ENCODE measurements around the gene DHH. TPM values are rescaled to one million over a fixed set of nuclear protein-coding genes. Genes with fewer than 3 reads are reported as not detected.
A peak's percentile ranks its signal among the peaks of the same experiment; 100 is the strongest.

The DHH gene
- polyA plus RNA-seq, 4 donors, result 0.15 to 2.3 TPM; not detected in 2

DNA sequence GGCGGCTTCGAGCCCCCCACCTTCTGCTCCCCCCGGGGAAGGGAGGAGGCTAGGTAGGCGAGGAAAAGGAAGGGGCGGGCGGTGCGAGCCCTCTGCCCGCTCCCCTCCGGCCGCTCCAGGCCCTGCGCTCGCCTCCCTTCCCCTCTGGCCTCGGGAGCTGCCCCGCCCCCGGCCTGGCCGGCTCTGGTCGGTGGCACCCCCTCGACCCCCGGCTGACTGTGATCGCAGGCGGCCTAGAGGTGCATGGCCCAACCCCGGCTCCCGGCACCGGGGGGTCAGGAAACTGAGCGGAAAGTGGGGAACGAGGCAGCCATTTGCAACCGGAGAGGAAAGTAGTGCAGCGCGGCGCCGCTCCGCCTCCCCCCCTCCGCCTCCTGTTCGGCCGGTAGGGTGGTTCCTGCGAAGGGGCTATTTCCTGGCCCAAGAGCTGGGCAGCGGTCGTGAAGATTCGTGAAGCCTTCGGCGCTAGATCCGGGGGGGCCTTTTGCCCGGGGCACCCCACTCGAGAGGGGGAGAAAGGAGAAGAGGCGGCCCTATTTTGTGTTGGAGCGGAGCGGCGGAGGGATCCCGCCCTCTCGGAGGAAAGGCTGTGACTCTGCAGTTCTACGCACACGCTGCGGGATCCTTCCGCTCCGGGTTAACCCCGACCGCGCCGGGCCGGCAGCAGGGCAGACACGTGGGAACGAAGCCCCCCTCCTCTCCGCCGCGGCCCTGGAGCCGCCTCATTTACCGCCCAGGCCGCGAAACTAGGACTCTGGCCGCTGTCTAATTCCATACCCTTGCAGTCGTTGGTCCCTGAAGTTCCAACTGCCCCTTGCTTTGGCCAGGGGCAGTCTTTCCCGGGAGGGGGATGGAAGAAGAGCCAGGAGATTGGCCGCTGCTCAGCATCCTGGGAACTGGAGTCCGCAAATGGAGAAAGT, 34.1 kb downstream of the DHH start, which contains the start of gene KMT2D:
Gene KMT2D, minus strand, starts transcription at position 558 of the 920 bp plus-strand sequence. CDS start 5,470 bp downstream, outside the sequence.
- peak within 1 kb of the TSS; percentile 91 to 99 (median 96) for H3K4me3 ChIP-seq (ENCODE audit: low read depth in 1 of 3, low read length in 3 of 3)
- DNase-seq, result peak; percentile 91 to 98
- no peaks in the 10 kb centered on the region for H3K27me3 ChIP-seq (ENCODE audit: control insufficient read depth in 3 of 3, insufficient read depth in 3 of 3, low read length in 3 of 3)
- peaks cover 0 to 14% (median 0%) of the 10 kb centered on the region in 3 donors for H3K36me3 ChIP-seq (ENCODE audit: control insufficient read depth in 3 of 3, insufficient read depth in 2 of 3, low read depth in 1 of 3, low read length in 3 of 3)
- H3K27ac ChIP-seq (ENCODE audit: low read depth in 1 of 3, low read length in 2 of 3), result peak within 1 kb of the TSS; percentile 86 to 95 (median 94)
- WGBS, 3 donors, result 0 to 1% (median 0%) methylated on average over 59 to 74 of the region's 74 CpGs
- peaks cover 13 to 23% (median 16%) of the 10 kb centered on the region in 3 donors for H3K4me1 ChIP-seq (ENCODE audit: control insufficient read depth in 3 of 3, insufficient read depth in 2 of 3, low read depth in 1 of 3, low read length in 2 of 3)
- FAIRE-seq, result no peak
- no peaks in the 10 kb centered on the region for H3K9me3 ChIP-seq (ENCODE audit: control insufficient read depth in 2 of 2, insufficient read depth in 1 of 2, low read depth in 1 of 2, low read length in 1 of 2)

DNA sequence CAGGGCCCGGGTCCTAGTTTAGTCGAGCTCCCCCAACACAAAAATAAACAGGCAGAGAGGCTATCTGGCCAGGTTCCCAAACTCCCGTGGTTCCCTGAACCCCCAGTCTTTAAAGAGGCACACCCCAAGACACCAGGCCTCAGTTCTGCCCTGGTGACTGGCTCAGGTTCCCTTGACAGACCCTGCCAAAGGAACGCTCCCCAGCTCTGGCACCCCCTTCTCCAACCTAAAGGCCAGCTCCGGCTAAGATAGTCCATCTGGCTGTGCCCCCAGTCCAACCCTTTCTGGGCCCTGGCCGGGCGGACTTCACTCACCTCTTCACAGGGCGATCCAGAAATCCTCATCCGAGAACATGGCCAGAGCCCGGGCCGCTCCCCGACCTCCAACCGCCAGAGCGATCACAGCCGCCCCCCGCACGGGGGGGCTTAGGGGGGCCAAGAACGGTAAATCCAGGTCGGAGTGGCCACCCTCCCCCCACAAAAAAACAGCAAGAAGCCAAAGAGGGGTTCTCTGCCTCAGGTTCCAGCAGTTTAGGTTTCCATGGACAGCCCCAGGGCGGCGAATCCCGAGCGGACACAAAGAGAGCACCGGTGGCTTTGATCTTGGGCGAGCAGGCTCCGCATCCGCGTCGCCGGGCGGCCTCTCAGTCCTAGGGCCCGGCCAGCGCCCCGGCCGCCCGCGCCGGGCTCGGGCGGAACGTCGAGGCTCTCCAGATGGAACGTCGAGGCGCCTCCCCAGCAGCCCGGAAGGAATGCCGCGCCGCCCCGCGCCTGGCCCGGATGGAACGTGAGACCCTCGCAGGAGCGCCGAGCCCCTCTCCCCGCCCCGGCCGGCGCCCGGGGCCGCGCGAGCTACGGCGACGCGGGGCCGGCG, 35.1 kb downstream of the DHH start:
- peak overlapping the region; percentile 86 to 95 (median 94) for H3K27ac ChIP-seq (ENCODE audit: low read depth in 1 of 3, low read length in 2 of 3)
- DNase-seq (peak; percentile 33 to 38), FAIRE-seq (no peak)
- H3K4me3 ChIP-seq (ENCODE audit: low read depth in 1 of 3, low read length in 3 of 3), result peak overlapping the region; percentile 91 to 99 (median 96)
- H3K27me3 ChIP-seq (ENCODE audit: control insufficient read depth in 3 of 3, insufficient read depth in 3 of 3, low read length in 3 of 3), result no peaks in the 10 kb centered on the region
- WGBS, 3 donors, result 0 to 1% (median 1%) methylated on average over 49 to 70 of the region's 70 CpGs
- peaks cover 0 to 23% (median 3%) of the 10 kb centered on the region in 3 donors for H3K36me3 ChIP-seq (ENCODE audit: control insufficient read depth in 3 of 3, insufficient read depth in 2 of 3, low read depth in 1 of 3, low read length in 3 of 3)
- peaks cover 14 to 28% (median 17%) of the 10 kb centered on the region in 3 donors for H3K4me1 ChIP-seq (ENCODE audit: control insufficient read depth in 3 of 3, insufficient read depth in 2 of 3, low read depth in 1 of 3, low read length in 2 of 3)
- H3K9me3 ChIP-seq (ENCODE audit: control insufficient read depth in 2 of 2, insufficient read depth in 1 of 2, low read depth in 1 of 2, low read length in 1 of 2), result no peaks in the 10 kb centered on the region

DNA sequence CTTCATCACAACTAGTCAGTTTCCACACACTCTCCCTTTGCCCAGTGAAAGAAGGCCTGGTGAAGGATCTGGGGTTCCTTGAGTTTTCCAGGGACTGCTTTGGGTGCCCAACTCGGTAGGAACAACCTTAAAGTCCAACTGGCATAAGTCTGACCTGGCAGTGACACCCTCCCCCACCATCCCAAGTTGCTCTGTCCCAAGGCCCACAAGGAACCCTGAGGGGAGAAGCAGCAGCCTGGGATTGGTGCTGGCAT, 35.6 kb downstream of the DHH start:
- Histone ChIP-seq H3K36me3 (ENCODE audit: control insufficient read depth in 3 of 3, insufficient read depth in 2 of 3, low read depth in 1 of 3, low read length in 3 of 3) (peaks cover 0 to 29% (median 3%) of the 10 kb centered on the region in 3 donors), H3K9me3 (ENCODE audit: control insufficient read depth in 2 of 2, insufficient read depth in 1 of 2, low read depth in 1 of 2, low read length in 1 of 2) (no peaks in the 10 kb centered on the region), H3K4me1 (ENCODE audit: control insufficient read depth in 3 of 3, insufficient read depth in 2 of 3, low read depth in 1 of 3, low read length in 2 of 3) (peaks cover 14 to 28% (median 17%) of the 10 kb centered on the region in 3 donors), H3K27ac (ENCODE audit: low read depth in 1 of 3, low read length in 2 of 3) (peak overlapping the region in 1 of 3 donors; percentile 95), H3K27me3 (ENCODE audit: control insufficient read depth in 3 of 3, insufficient read depth in 3 of 3, low read length in 3 of 3) (no peaks in the 10 kb centered on the region), H3K4me3 (ENCODE audit: low read depth in 1 of 3, low read length in 3 of 3) (peak overlapping the region; percentile 91 to 99 (median 96))
- FAIRE-seq (no peak), DNase-seq (peak in 1 of 2 donors; percentile 27)
- WGBS, 3 donors, result 0% methylated on average over 1 of the region's 1 CpG

DNA sequence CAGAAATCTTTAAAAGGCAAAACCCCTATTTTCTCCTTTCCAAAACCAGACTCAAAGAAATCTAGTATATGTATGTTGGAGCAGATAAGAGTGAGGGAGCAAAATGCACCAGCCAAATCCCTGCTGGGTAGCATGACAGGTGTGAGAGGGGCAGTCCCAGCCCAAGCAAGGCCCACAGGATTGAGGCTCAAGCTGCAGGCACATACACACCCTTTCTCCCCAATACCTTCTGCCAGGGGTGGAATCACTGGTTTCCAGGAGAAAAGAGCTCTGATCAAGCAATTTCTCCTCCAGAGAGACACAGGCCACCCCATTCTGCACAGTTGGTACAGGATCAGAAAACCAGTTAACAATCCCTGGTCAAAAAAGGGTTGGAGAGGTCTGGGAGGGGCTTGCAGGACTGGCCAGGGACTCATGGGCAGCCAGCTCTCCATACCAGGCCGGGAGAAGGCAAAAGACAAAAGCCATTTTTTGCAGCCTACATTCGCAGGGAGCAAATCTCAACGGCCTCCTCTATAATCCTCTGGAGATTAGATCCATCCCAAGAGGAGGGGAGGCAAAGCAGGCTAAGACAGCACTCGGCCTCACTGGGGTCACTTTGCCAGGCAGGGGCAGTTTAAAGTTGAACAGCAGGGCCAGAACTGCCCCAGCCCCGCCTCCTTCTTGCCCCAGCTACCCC, 36.1 kb downstream of the DHH start:
- Histone ChIP-seq H3K4me3 (ENCODE audit: low read depth in 1 of 3, low read length in 3 of 3) (peak overlapping the region; percentile 91 to 99 (median 96)), H3K9me3 (ENCODE audit: control insufficient read depth in 2 of 2, insufficient read depth in 1 of 2, low read depth in 1 of 2, low read length in 1 of 2) (no peaks in the 10 kb centered on the region), H3K27ac (ENCODE audit: low read depth in 1 of 3, low read length in 2 of 3) (peak overlapping the region in 1 of 3 donors; percentile 95), H3K4me1 (ENCODE audit: control insufficient read depth in 3 of 3, insufficient read depth in 2 of 3, low read depth in 1 of 3, low read length in 2 of 3) (peaks cover 14 to 28% (median 17%) of the 10 kb centered on the region in 3 donors), H3K36me3 (ENCODE audit: control insufficient read depth in 3 of 3, insufficient read depth in 2 of 3, low read depth in 1 of 3, low read length in 3 of 3) (peaks cover 0 to 34% (median 8%) of the 10 kb centered on the region in 3 donors), H3K27me3 (ENCODE audit: control insufficient read depth in 3 of 3, insufficient read depth in 3 of 3, low read length in 3 of 3) (no peaks in the 10 kb centered on the region)
- no peak for FAIRE-seq
- 1 to 6% (median 5%) methylated on average over 5 of the region's 5 CpGs for WGBS, 3 donors
- no peak for DNase-seq

DNA sequence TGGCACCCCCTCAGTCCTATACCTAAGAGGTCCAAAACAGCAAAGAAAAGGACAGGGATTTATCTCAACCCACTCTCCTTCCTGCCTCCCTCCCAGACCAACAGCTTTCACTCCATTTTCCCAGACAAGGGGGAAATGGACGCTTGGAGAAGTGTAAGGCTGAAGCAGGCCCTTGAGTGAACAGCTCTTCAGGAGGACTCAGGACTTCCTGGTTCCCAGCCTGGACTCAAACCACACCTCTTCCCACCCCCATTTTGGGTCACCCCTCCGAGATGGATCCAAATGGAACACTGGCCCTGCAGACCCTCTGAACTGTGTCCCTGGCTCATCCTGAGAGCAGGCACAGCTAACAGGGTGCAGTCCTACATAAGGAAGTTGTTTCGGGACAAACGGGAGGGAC, 36.7 kb downstream of the DHH start:
- no peak for FAIRE-seq
- H3K9me3 ChIP-seq (ENCODE audit: control insufficient read depth in 2 of 2, insufficient read depth in 1 of 2, low read depth in 1 of 2, low read length in 1 of 2), result no peaks in the 10 kb centered on the region
- DNase-seq, result peak; percentile 39 to 50
- peaks cover under 1 to 39% (median 11%) of the 10 kb centered on the region in 3 donors for H3K36me3 ChIP-seq (ENCODE audit: control insufficient read depth in 3 of 3, insufficient read depth in 2 of 3, low read depth in 1 of 3, low read length in 3 of 3)
- peak overlapping the region in 1 of 3 donors; percentile 15 for H3K27ac ChIP-seq (ENCODE audit: low read depth in 1 of 3, low read length in 2 of 3)
- whole genome bisulfite sequencing, 3 donors, result 3 to 8% (median 6%) methylated on average over 4 of the region's 4 CpGs
- peaks cover 14 to 28% (median 17%) of the 10 kb centered on the region in 3 donors for H3K4me1 ChIP-seq (ENCODE audit: control insufficient read depth in 3 of 3, insufficient read depth in 2 of 3, low read depth in 1 of 3, low read length in 2 of 3)
- H3K27me3 ChIP-seq (ENCODE audit: control insufficient read depth in 3 of 3, insufficient read depth in 3 of 3, low read length in 3 of 3), result no peaks in the 10 kb centered on the region
- H3K4me3 ChIP-seq (ENCODE audit: low read depth in 1 of 3, low read length in 3 of 3), result peak overlapping the region in 2 of 3 donors; percentile 91 to 96

DNA sequence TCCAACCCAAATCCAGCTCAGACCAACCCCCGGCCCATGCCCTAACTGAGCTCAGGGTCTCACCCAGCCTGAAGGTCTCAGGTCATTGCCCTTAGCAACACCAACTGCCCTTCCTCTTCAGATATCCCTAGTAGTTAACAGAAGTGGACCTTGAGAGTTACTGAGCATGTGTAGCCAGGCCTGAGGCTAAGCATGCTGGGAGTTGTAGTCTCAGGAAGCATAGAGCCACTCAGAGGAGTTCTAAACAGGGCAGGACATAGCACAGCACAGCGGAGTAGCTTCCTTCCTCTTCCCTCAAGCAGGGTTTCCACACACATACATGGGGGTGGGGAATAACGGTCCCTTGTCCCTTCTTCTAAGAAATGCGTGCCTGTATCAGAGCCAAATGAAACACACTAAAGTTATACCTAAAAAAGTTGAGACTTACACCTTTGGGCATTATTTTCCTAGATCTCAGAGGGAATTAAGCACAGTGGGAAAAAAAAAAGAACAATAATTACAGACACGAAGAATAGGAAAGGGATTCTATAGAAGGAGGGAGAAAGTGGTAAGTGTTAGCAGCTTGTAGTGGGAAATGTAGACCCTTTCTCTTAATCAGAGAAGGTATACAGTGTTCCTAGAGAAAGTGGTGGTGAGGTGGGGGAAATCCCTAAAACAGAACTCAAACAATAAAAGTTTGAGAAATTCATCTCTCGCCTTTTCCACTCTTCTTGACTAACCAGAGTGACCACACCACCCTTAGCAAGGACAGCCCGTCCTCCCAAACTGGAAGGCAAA, 38.4 kb downstream of the DHH start:
- peaks cover 13 to 57% (median 27%) of the 10 kb centered on the region in 3 donors for H3K36me3 ChIP-seq (ENCODE audit: control insufficient read depth in 3 of 3, insufficient read depth in 2 of 3, low read depth in 1 of 3, low read length in 3 of 3)
- FAIRE-seq (no peak), DNase-seq (peak; percentile 69 to 82)
- H3K27me3 ChIP-seq (ENCODE audit: control insufficient read depth in 3 of 3, insufficient read depth in 3 of 3, low read length in 3 of 3), result no peaks in the 10 kb centered on the region
- no peak overlapping the region for H3K4me3 ChIP-seq (ENCODE audit: low read depth in 1 of 3, low read length in 3 of 3)
- 35 to 45% (median 38%) methylated on average over 7 of the region's 7 CpGs for WGBS, 3 donors
- no peak overlapping the region for H3K27ac ChIP-seq (ENCODE audit: low read depth in 1 of 3, low read length in 2 of 3)
- no peaks in the 10 kb centered on the region for H3K9me3 ChIP-seq (ENCODE audit: control insufficient read depth in 2 of 2, insufficient read depth in 1 of 2, low read depth in 1 of 2, low read length in 1 of 2)
- H3K4me1 ChIP-seq (ENCODE audit: control insufficient read depth in 3 of 3, insufficient read depth in 2 of 3, low read depth in 1 of 3, low read length in 2 of 3), result peaks cover 14 to 28% (median 17%) of the 10 kb centered on the region in 3 donors

DNA sequence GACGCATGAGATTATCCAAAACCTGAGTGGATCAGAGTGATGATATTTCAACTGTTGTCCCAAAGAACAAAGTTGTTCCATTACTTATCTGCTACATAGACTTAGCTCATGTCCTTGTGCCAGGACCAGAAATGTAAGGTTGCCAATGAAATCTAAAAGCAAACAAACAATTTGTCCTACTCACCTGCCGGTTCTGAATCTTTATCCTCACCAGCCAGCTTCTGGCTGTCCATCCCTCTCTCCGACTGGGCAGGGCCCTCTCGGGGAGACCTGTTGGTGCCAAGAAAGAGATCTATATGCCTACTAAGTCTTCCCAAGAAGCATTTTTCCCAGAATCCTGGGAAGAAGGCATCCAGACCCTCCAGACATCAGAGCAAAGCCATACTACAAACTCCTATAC, 39.5 kb downstream of the DHH start:
- WGBS, 3 donors, result 63 to 78% (median 63%) methylated on average over 4 of the region's 4 CpGs
- Histone ChIP-seq H3K36me3 (ENCODE audit: control insufficient read depth in 3 of 3, insufficient read depth in 2 of 3, low read depth in 1 of 3, low read length in 3 of 3) (peaks cover 19 to 67% (median 36%) of the 10 kb centered on the region in 3 donors), H3K27ac (ENCODE audit: low read depth in 1 of 3, low read length in 2 of 3) (no peak overlapping the region), H3K27me3 (ENCODE audit: control insufficient read depth in 3 of 3, insufficient read depth in 3 of 3, low read length in 3 of 3) (no peaks in the 10 kb centered on the region), H3K4me1 (ENCODE audit: control insufficient read depth in 3 of 3, insufficient read depth in 2 of 3, low read depth in 1 of 3, low read length in 2 of 3) (peaks cover 14 to 28% (median 17%) of the 10 kb centered on the region in 3 donors), H3K9me3 (ENCODE audit: control insufficient read depth in 2 of 2, insufficient read depth in 1 of 2, low read depth in 1 of 2, low read length in 1 of 2) (no peaks in the 10 kb centered on the region), H3K4me3 (ENCODE audit: low read depth in 1 of 3, low read length in 3 of 3) (no peak overlapping the region)
- no peak for FAIRE-seq
- no peak for DNase-seq
